ENCODE measurements around the gene CD27.
A peak's percentile ranks its signal among the peaks of the same experiment; 100 is the strongest.

Gene CD27

DNA sequence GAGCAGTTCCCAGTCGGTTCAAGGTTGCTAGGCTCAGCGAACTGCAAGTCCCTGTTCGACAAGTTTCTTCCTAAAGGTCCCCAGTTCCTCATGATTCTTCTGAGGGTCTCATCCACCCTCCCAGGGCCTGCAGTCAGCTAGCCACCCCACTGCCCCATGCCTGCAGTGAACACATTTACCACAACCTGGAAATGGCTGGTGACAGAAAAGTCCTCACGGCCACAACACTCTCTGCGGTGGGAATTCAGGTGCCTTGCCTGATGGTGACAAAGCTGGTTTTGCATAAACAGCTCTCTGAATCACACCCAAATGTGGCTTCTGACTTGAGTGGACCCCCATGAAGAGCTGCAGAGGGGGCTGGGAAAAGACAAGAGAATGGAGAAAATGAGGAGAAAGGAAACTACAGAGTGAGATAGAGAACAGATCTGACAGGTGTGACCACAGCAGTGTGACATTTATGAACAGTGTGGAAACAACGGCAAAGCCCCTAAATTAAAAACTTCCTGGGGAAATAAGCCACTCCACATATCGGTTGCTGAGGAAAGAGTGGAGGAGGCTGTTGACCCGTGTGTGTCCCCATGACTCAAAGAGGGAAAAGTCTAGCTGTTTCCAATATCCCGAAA, 1.3 kb upstream of the CD27 start:
- peak overlapping the region; percentile 18 for H3K4me3 ChIP-seq (ENCODE audit: low read depth, low read length)
- TF ChIP-seq, protein P1, sequence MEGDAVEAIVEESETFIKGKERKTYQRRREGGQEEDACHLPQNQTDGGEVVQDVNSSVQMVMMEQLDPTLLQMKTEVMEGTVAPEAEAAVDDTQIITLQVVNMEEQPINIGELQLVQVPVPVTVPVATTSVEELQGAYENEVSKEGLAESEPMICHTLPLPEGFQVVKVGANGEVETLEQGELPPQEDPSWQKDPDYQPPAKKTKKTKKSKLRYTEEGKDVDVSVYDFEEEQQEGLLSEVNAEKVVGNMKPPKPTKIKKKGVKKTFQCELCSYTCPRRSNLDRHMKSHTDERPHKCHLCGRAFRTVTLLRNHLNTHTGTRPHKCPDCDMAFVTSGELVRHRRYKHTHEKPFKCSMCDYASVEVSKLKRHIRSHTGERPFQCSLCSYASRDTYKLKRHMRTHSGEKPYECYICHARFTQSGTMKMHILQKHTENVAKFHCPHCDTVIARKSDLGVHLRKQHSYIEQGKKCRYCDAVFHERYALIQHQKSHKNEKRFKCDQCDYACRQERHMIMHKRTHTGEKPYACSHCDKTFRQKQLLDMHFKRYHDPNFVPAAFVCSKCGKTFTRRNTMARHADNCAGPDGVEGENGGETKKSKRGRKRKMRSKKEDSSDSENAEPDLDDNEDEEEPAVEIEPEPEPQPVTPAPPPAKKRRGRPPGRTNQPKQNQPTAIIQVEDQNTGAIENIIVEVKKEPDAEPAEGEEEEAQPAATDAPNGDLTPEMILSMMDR (IDR thresholded peaks at IDR 0.05; ENCODE audit: low read depth, low read length, missing control alignments): no peak
- DNase-seq (ENCODE audit: low read depth): peak; percentile 82

- no peak for DNase-seq (ENCODE audit: low read depth)
- TF ChIP-seq, protein P1 (IDR thresholded peaks at IDR 0.05; ENCODE audit: low read depth, low read length, missing control alignments): no peak
- peak overlapping the region; percentile 18 for H3K4me3 ChIP-seq (ENCODE audit: low read depth, low read length)
Measured at GRCh38 chr12:6444031-6444430, 724 bp upstream of the CD27 start.

DNA sequence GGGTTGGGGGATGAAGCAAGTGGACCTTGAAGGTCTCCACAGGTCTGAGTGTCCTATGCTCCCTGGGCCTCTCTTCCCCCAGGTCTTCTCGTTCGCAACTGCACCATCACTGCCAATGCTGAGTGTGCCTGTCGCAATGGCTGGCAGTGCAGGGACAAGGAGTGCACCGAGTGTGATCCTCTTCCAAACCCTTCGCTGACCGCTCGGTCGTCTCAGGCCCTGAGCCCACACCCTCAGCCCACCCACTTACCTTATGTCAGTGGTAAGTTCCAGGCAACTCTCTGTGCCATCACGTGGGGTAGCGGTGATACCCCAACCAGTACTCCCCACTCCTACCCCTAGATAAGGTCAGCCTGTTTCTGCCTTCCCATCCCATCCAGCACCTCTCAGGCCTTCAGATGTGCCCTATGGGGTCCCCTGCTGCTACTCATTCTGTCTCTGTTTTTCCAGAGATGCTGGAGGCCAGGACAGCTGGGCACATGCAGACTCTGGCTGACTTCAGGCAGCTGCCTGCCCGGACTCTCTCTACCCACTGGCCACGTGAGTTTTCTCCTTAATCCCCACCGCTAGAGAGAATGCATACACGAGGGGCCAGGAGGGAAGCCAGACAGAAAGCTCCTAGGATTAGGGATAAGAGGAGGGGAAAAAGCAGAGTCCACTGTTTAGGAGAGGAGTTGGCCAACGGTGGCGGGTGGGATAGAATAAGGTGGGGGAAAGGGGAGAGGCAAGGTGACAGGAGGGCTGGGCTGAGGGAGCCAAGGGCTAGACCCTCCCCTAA, 5.5 kb downstream of the CD27 start:
- no peak for DNase-seq (ENCODE audit: low read depth)
- TF ChIP-seq, protein P1 (IDR thresholded peaks at IDR 0.05; ENCODE audit: low read depth, low read length, missing control alignments): no peak
- peak overlapping the region; percentile 84 for H3K4me3 ChIP-seq (ENCODE audit: low read depth, low read length)

GRCh38 chr12:6450869-6451347, 6.2 kb downstream of the CD27 start:
- peak overlapping the region; percentile 84 for H3K4me3 ChIP-seq (ENCODE audit: low read depth, low read length)
- TF ChIP-seq, protein P1 (IDR thresholded peaks at IDR 0.05; ENCODE audit: low read depth, low read length, missing control alignments): no peak
- DNase-seq (ENCODE audit: low read depth): no peak

DNA sequence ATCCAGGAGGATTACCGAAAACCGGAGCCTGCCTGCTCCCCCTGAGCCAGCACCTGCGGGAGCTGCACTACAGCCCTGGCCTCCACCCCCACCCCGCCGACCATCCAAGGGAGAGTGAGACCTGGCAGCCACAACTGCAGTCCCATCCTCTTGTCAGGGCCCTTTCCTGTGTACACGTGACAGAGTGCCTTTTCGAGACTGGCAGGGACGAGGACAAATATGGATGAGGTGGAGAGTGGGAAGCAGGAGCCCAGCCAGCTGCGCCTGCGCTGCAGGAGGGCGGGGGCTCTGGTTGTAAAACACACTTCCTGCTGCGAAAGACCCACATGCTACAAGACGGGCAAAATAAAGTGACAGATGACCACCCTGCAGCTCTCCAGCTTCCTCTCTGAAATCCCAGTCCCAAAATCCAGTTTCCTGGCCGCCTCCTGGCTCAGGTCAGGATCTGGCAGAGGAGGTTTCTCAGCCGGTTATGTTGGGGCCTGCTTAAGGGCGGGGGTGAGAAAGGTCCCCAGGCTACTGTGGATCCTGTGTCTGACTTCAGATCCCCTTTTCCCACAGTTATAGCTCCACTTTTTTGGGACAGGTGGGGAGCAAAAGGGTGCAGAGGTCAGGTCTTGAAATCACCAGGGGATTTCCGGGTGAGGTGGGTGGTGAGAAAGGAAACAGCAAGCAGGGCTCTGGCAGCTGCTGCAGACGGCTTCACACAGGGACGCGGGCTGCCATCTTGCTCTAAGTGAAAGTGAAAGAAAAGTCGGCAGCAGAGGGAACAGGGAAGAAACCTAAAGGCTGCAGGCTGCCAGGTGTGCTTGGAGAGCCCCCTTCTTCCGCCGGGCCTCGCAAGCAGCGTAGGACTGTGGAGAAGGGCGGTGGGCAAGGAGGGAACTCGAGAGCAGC, 6.8 kb downstream of the CD27 start, which contains the start of gene TAPBPL:
TAPBPL (plus strand) TSS at position 695 of the 897 bp plus-strand sequence. CDS start 207 bp downstream, outside the sequence.
- peak within 1 kb of the TSS; percentile 84 for H3K4me3 ChIP-seq (ENCODE audit: low read depth, low read length)
- TF ChIP-seq, protein P1 (IDR thresholded peaks at IDR 0.05; ENCODE audit: low read depth, low read length, missing control alignments): no peak
- peak; percentile 86 for DNase-seq (ENCODE audit: low read depth)

GRCh38 chr12:6452245-6452943, 7.6 kb downstream of the CD27 start:
- peak overlapping the region; percentile 84 for H3K4me3 ChIP-seq (ENCODE audit: low read depth, low read length)
- no peak for DNase-seq (ENCODE audit: low read depth)
- TF ChIP-seq, protein P1 (IDR thresholded peaks at IDR 0.05; ENCODE audit: low read depth, low read length, missing control alignments): no peak

Data from GM12864 (cell line).